Activated CD4-positive, CD25-positive, alpha-beta regulatory T cell treated with anti-CD3 and anti-CD28 coated beads, Interleukin-2, amount 50 U/mL, for 16 hours (primary cell): Measurements from ENCODE around the gene LMLN.
"Not testable (repeated sequence)": the region's sequence is repeated elsewhere in the genome, so short reads cannot be mapped to it uniquely, and the experiment has no call there.

Experiments
- DNase-seq: peaks from one replicate; pipeline ENCODE4 v3.0.0-alpha.2; 2020; ENCODE audit warnings: low read depth, low spot score

The LMLN gene, protein sequence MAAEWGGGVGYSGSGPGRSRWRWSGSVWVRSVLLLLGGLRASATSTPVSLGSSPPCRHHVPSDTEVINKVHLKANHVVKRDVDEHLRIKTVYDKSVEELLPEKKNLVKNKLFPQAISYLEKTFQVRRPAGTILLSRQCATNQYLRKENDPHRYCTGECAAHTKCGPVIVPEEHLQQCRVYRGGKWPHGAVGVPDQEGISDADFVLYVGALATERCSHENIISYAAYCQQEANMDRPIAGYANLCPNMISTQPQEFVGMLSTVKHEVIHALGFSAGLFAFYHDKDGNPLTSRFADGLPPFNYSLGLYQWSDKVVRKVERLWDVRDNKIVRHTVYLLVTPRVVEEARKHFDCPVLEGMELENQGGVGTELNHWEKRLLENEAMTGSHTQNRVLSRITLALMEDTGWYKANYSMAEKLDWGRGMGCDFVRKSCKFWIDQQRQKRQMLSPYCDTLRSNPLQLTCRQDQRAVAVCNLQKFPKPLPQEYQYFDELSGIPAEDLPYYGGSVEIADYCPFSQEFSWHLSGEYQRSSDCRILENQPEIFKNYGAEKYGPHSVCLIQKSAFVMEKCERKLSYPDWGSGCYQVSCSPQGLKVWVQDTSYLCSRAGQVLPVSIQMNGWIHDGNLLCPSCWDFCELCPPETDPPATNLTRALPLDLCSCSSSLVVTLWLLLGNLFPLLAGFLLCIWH

DNA sequence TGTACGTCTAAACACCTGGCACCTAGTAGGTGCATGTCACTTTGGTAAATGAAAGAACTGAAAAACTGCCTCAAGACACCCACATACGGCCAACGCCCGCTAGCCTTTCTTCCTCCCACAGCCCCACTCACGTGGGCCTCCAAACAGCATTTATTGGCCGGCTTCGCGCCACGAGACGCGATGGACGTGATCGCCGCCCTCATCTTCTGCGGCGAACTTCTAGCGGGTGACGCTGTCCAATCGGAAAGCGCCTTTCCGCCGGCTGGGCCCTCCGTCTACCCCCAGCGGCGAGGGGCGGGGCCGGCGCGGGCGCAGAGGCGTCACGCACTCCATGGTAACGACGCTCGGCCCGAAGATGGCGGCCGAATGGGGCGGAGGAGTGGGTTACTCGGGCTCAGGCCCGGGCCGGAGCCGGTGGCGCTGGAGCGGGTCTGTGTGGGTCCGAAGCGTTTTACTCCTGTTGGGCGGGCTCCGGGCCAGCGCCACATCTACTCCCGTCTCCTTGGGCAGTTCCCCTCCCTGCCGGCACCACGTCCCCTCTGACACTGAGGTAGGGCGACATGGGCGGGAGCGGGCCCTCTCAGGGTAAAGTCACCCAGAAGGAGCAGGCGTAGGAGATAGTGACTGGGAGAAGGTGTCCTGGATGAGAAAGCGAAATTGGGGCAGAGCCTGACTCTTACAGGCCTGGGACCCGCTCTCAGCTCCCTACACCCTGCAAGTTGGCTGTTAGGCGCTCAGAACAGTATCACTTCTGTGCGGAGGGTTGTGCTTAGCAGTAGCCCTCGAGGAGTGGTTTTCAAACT is at the start of gene LMLN:
Gene LMLN (plus strand): TSS at position 327 of the 803 bp plus-strand sequence. CDS start 29 bp downstream, at position 356.
- peak; percentile 93 for DNase-seq

DNA sequence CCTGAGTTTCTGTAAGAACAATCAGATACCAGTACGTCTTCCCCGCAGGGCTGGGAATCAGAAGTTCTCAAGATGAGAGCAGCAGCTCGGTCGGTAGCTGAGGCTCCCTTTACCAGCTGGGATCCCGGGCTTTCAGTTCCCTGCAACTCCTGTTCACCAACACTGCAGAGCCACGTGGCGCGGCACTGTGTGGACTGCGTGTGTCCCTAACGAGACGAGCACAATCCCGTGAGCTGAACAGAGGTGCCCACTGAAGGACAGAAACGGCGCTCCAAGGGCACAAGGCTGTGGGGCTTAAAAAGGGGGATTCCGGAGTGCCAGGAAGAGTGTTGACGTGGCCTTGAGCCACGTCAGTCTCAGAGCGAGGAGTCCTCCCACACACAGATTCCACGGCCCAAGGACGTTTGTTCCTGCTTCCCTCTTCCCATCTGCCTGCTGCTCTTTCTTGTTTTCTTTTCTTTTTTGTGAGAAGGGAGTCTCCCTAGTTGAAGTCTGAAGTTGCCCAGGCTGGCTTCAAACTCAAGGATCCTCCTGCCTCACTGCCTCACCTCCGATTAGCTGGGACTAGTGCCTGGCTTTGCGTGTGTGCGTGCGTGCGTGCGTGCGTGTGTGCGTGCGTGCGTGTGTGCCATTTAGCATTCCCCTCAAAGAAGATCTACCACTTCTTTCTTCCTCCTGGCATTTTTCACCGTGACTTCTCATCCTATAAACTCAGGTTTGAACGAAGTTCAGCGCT is 47.1 kb upstream of the LMLN start:
- no peak for DNase-seq

- DNase-seq: no peak
Observed at GRCh38 chr3:197913641-197914380, 46.2 kb upstream of the LMLN start.

- DNase-seq: not testable (repeated sequence)
Observed at GRCh38 chr3:197921429-197922275, 38.4 kb upstream of the LMLN start.

- no peak for DNase-seq
Observed at GRCh38 chr3:197926418-197926817, 33.6 kb upstream of the LMLN start.

DNA sequence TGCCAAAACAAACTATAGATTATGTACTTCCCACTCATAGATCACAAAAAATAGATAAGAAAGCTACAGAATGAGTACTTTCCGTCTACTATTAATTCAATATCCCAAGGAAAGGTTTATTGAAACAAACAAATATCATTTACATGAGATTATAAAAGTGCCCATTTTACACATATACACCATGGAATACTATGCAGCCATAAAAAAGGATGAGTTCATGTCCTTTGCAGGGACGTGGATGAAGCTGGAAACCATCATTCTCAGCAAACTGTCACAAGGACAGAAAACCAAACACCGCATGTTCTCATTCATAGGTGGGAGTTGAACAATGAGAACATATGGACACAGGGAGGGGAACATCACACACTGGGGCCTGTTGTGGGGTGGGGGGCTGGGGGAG is 32.4 kb upstream of the LMLN start:
- DNase-seq: not testable (repeated sequence)

DNA sequence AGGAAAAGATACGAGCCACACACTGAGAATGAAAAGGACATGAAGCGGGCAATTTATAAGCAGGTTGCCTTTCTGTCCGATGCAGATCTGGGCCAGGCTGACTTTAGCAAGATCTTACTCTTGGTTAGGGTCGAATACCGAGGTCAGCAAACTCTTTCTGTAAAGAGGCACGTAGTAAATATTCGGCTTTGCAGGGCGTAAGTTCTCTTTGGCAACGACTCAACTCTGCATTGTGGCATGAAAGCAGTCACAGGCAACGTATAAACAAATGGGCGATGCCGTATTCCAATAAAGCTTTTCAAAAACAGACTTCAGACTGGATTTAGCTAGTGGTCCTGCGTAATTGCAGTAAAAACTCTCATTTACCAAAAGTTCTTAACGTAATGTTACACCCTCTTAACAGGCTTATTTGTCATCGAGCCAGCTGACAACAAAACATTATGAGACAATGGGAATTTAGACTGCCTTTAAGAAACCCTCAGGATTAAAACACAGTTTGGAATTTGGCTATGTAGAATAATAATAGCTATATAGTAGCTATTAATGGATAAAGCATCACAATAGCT is 23.1 kb upstream of the LMLN start:
- DNase-seq: no peak

- no peak for DNase-seq
Observed at GRCh38 chr3:197940745-197941384, 19.2 kb upstream of the LMLN start.

GRCh38 chr3:197942956-197943556 is 17.0 kb upstream of the LMLN start:
- no peak for DNase-seq

GRCh38 chr3:197949191-197949777 is 10.7 kb upstream of the LMLN start:
- no peak for DNase-seq

GRCh38 chr3:197949778-197950676 is 10.0 kb upstream of the LMLN start, which contains the start of gene RPL35A:
TSS of gene RPL35A (plus strand) at chr3:197950190. CDS start at chr3:197950968, 778 bp downstream.
- peak; percentile 73 for DNase-seq

- DNase-seq: no peak
Observed at GRCh38 chr3:197950677-197951061, 9.3 kb upstream of the LMLN start.

- DNase-seq: no peak
Observed at GRCh38 chr3:197951392-197951990, 8.5 kb upstream of the LMLN start.

- DNase-seq: no peak
Observed at GRCh38 chr3:197952440-197952839, 7.6 kb upstream of the LMLN start.

DNA sequence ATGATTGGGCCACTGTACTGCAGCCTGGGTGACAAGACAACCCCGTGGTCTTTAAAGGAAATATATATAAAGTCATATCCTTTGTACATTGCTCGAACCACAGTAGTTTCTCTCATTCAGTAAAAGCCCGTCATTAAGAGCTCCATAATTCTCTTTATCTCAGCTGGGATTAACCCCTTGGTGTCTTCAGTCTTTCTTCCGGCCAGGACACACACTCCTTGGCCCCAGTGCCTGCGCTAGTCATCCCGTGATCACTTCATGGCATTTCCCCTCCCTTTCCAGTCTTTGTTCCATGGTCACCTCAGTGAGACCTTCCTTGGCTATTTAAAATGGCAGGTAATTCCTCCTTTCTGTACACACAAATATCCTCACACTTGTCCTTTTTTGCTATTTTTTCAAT is 6.7 kb upstream of the LMLN start:
- DNase-seq: no peak

DNA sequence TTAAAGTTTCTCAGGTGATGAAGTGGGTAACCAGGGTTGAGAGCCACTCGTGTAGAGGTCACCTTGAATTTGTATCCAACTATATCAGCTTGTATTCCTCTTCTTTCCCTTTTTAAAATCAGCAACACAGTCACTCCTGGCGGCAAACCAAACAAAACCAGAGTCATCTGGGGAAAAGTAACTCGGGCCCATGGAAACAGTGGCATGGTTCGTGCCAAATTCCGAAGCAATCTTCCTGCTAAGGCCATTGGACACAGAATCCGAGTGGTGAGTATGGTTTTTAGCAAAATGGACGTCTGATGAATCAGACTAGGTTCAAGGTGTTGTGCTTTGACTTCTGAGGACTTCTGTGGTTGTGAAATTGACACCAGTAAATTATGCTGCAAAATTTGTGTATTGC is 6.1 kb upstream of the LMLN start:
- no peak for DNase-seq
